K562 (cell line): ENCODE measurements around the gene CST9L. TPM values are rescaled to one million over a fixed set of nuclear protein-coding genes. Genes with fewer than 3 reads are reported as not detected.

ENCODE experiments used
- ESRRB ChIP-seq: fragments of 250-450 bp; sonication (Bioruptor Pico); IDR thresholded peaks from 2 replicates; pipeline ENCODE4 v1.5.0; 2020; ENCODE audit warnings: mild to moderate bottlenecking, moderate library complexity, borderline replicate concordance
- ZBTB26 ChIP-seq: fragments of 450-650 bp; formaldehyde crosslinking; IDR thresholded peaks from 2 replicates; pipeline ENCODE4 v1.4.0; 2022; ENCODE audit warnings: missing genetic modification characterization
- ZC3H8 ChIP-seq: fragments of 450-650 bp; IDR thresholded peaks from 2 replicates; pipeline ENCODE4 v1.6.1; 2017
- ZNF609 ChIP-seq: sonication (generic); formaldehyde crosslinking; IDR thresholded peaks from 2 replicates; pipeline ENCODE4 v1.8.1; 2023; ENCODE audit warnings: missing genetic modification reagents, mild to moderate bottlenecking, borderline replicate concordance
- ZNF655 ChIP-seq: fragments of 250-450 bp; sonication (Bioruptor Pico); IDR thresholded peaks from 2 replicates; pipeline ENCODE4 v1.5.0; 2021
- polyA plus RNA-seq, 8 experiments: library from polyadenylated mRNA; depleted of rRNA in 4 of 8; stranded (reverse) in 5 of 8; unstranded in 3 of 8; fragments of >200 nt; fragmentation: Nextera tagmentation in 2 of 8; fragmentation: Illumina TruSeq in 1 of 8; extraction: Ambion mirVana in 2 of 8; extraction: Trizol in 1 of 8; gene quantifications; 2 replicates each; pipeline versions ENCODE4 v1.2.1 to v1.2.3, GENCODE V29; 2011 to 2014; ENCODE audit warnings: inconsistent platforms in 1 of 8, missing spikeins in 1 of 8
- total RNA-seq, 7 experiments: library from RNA; depleted of rRNA in 6 of 7; stranded (reverse); fragments of >200 nt in 6 of 7; fragmentation: Illumina TruSeq in 2 of 7; extraction: Trizol in 2 of 7; gene quantifications; 2 replicates each; pipeline versions ENCODE4 v1.2.1 to v1.2.3, GENCODE V29; 2011 to 2021; ENCODE audit warnings: low replicate concordance in 1 of 7

CST9L gene
- total and polyA plus RNA-seq, 9 of the 15 experiments (the other 6 are each of a cell fraction or from before 2014, with no cell fraction given): not detected

- TF ChIP-seq ZNF609 (CRISPR knock-in tag): no peak
- TF ChIP-seq ZNF655 (CRISPR knock-in tag): no peak
- TF ChIP-seq ZBTB26 (CRISPR knock-in tag): no peak
- no peak for TF ChIP-seq ZC3H8
- TF ChIP-seq ESRRB (CRISPR knock-in tag): no peak
These were observed 24.2 kb downstream of the CST9L start (continued) for GRCh38 chr20:23544133-23544532.
